ENCODE data around the gene TMPRSS3. TPM values are rescaled to one million over a fixed set of nuclear protein-coding genes. Genes with fewer than 3 reads are reported as not detected.

The TMPRSS3 gene
- total and polyA plus RNA-seq, 8 donors, result 0.43 to 4.8 (median 0.81) TPM

DNA sequence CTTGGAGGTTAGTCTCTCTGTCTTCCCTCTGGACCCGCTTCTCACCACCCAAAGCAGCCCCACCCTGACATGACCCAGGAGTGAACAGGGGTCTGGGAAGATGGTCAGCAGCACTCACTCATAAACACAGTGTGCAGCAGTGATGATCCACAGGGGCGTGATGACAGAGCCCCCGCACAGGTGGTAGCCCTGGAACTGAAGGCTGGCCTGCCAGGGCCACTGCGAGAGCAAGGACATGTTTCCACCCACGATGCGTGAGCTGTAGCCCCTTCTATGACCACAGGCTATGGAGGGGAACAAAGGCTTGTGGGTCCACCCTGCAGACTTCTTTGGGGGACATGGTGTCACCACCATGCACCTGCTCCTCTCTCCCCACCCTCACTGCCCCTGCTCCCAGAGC lies 12.9 kb downstream of the TMPRSS3 start:
- intact Hi-C loops (cut with DNase I), result no loop called here
- H3K27ac ChIP-seq, result no peak overlapping the region
- no peak overlapping the region for H3K4me3 ChIP-seq
- TF ChIP-seq, protein P1, sequence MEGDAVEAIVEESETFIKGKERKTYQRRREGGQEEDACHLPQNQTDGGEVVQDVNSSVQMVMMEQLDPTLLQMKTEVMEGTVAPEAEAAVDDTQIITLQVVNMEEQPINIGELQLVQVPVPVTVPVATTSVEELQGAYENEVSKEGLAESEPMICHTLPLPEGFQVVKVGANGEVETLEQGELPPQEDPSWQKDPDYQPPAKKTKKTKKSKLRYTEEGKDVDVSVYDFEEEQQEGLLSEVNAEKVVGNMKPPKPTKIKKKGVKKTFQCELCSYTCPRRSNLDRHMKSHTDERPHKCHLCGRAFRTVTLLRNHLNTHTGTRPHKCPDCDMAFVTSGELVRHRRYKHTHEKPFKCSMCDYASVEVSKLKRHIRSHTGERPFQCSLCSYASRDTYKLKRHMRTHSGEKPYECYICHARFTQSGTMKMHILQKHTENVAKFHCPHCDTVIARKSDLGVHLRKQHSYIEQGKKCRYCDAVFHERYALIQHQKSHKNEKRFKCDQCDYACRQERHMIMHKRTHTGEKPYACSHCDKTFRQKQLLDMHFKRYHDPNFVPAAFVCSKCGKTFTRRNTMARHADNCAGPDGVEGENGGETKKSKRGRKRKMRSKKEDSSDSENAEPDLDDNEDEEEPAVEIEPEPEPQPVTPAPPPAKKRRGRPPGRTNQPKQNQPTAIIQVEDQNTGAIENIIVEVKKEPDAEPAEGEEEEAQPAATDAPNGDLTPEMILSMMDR (IDR thresholded peaks at IDR 0.05), result no peak
- peaks cover 0 to 9% of the 10 kb centered on the region in 2 donors for H3K9me3 ChIP-seq
- H3K4me1 ChIP-seq, result peaks cover 0 to 10% of the 10 kb centered on the region in 2 donors
- H3K27me3 ChIP-seq, result no peaks in the 10 kb centered on the region
- DNase-seq (peak in 1 of 4 donors; percentile 34), ATAC-seq (no peak)
- H3K36me3 ChIP-seq, result no peaks in the 10 kb centered on the region

DNA sequence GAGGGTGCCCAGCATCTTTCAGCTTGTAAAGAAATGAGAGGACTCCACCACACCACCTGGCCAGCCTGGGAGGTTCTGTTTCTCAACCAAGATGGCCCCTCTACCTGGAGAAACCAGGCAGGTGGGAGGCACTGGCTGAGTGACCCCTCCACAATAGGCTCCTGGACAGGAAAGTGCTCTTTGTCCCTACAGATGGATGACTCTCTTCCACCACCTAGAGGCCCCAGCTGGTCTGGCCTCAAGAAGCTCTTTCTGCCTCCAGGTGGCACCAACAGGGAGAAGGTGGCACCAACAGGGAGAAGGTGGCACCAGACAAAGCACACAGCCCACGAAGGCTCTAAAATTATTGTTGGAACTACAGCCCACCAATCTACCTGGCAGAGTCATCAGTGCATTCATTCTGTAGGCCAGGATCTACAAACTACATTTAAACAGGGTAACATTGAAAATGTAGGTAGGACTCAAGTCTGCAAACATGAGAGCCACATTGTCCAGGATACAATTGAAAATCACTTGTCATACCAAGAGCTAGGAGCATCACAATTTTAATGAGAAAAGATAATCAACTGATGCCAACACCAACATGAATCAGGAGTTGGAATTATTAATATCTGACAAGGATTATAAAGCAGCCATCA lies 14.4 kb downstream of the TMPRSS3 start:
- Histone ChIP-seq H3K27ac (no peak overlapping the region), H3K4me1 (peaks cover 0 to 9% of the 10 kb centered on the region in 2 donors), H3K36me3 (no peaks in the 10 kb centered on the region), H3K4me3 (no peak overlapping the region), H3K27me3 (peaks cover 0 to under 1% of the 10 kb centered on the region in 2 donors), H3K9me3 (peaks cover 0 to 9% of the 10 kb centered on the region in 2 donors)
- ATAC-seq (peak; percentile 90), DNase-seq (peak in 3 of 4 donors; percentile 18 to 53 (median 32))
- intact Hi-C loops (cut with DNase I), result no loop called here
- TF ChIP-seq, protein P1 (IDR thresholded peaks at IDR 0.05), result peak; percentile 48 to 54

DNA sequence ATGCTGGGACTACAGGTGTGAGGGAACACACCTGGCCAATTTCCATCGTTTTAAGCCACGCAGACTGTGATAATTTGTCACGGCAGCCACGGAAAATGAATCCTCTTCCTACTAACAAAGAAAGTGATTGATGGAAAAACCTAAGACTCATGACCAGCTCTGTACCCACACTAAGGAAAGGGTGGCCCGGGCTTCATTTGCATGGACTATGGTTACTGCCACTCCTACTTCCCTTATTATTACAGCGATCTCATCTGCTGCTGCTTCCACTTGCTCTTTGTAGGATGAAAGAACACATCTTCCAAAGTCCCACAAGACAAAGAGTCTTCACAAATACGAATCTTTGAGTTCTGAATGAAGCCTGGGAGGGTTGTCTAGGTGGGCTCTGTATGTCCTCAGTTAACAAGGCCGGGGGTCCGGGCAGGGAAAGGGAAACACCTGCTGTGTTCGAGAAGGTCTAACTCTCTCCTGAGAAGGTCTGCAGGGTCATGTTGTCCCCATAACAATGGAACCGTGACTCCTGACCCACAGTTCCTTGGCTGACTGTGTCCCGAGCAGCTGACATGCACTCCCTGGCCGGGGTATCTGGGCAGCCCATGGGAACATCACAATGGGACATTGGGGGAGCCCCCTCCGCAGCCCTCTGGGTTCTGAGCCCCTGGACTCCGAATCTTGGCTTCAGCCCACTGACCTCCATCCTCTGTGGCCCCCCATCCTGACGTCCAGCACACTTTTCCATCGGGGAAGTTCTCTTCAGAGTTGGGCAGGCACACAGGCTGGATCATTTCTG lies 16.2 kb downstream of the TMPRSS3 start:
- no peaks in the 10 kb centered on the region for H3K4me1 ChIP-seq
- H3K4me3 ChIP-seq, result no peak overlapping the region
- ATAC-seq (no peak), DNase-seq (no peak)
- no peak overlapping the region for H3K27ac ChIP-seq
- TF ChIP-seq, protein P1 (IDR thresholded peaks at IDR 0.05), result no peak
- peaks cover 0 to 9% of the 10 kb centered on the region in 2 donors for H3K9me3 ChIP-seq
- intact Hi-C loops (cut with DNase I), result no loop called here
- no peaks in the 10 kb centered on the region for H3K36me3 ChIP-seq
- H3K27me3 ChIP-seq, result peaks cover 0 to 19% of the 10 kb centered on the region in 2 donors

DNA sequence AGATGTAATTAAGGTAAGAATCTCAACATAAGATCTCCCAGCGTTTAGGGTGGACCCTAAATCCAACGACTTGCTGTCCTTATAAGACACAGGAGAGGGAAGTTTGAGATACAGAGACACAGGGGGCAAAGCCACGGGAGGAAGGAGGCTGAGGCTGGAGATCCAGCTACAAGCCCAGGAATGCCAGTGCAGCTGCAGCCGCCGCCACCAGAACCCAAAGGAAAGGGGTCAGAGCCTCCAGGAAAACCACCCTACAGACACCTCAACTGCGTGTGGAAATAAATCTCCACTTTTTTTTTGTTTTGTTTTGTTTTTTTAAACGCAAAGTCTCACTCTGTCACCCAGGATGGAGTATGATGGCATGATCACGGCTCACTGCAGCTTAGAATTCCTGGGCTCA lies 17.4 kb downstream of the TMPRSS3 start:
- no peaks in the 10 kb centered on the region for H3K4me1 ChIP-seq
- H3K4me3 ChIP-seq, result no peak overlapping the region
- ATAC-seq (no peak), DNase-seq (no peak)
- no peak overlapping the region for H3K27ac ChIP-seq
- intact Hi-C loops (cut with DNase I), result no loop called here
- peaks cover 0 to 19% of the 10 kb centered on the region in 2 donors for H3K27me3 ChIP-seq
- H3K9me3 ChIP-seq, result peaks cover 0 to 9% of the 10 kb centered on the region in 2 donors
- H3K36me3 ChIP-seq, result no peaks in the 10 kb centered on the region
- TF ChIP-seq, protein P1 (IDR thresholded peaks at IDR 0.05), result no peak

DNA sequence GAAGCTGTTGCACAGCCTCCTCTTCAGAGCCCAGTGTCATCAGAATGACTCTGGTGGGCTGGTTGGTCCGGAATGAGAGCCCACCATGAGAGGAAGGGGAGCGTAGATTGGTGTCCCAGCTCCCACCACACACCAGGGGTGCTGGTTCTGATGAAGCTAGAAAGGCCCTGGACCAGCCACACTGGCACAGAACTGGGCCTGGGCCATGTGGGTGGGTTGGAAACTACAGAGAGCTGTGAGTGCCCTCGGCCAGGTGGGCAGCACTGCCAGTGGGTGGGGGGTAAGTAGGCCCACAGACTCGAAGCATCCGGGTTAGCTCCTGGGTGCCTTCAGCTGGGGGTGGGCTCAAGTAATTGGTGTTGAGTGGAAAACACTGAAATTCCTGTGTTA lies 17.9 kb downstream of the TMPRSS3 start:
- no peak for ATAC-seq
- Histone ChIP-seq H3K9me3 (peaks cover 0 to 9% of the 10 kb centered on the region in 2 donors), H3K36me3 (no peaks in the 10 kb centered on the region), H3K27me3 (peaks cover 0 to 19% of the 10 kb centered on the region in 2 donors), H3K4me1 (no peaks in the 10 kb centered on the region), H3K4me3 (no peak overlapping the region), H3K27ac (no peak overlapping the region)
- intact Hi-C loops (cut with DNase I), result no loop called here
- DNase-seq, result no peak
- TF ChIP-seq, protein P1 (IDR thresholded peaks at IDR 0.05), result no peak

Measured in left lung (tissue), 10 donors.